GM23338 (cell line): Measurements from ENCODE around the gene ANKH. TPM values are rescaled to one million over a fixed set of nuclear protein-coding genes. Genes with fewer than 3 reads are reported as not detected.

Source experiments
- ATAC-seq: fragments of 200-7000 bp; cut with Tn5 transposase; 3 replicates; pipeline ENCODE4 v1.9.1; 2020
- DNase-seq: peaks from one replicate; pipeline ENCODE4 v3.0.0-alpha.2; 2015; ENCODE audit warnings: low spot score
- H2AFZ ChIP-seq: fragments of 200-600 bp; sonication (generic); 2 replicates; pipeline ENCODE4 v1.8.0; 2016; ENCODE audit warnings: antibody characterized with exemption, mild to moderate bottlenecking, moderate library complexity
- H3F3A ChIP-seq: fragments of 200-600 bp; sonication (generic); replicated peaks from 2 replicates; pipeline ENCODE4 v1.8.0; 2017; ENCODE audit warnings: antibody characterized with exemption, mixed run types, low read depth
- H3K27ac ChIP-seq: fragments of 200-600 bp; sonication (generic); 2 replicates; pipeline ENCODE4 v1.6.1; 2016; ENCODE audit warnings: low read depth
- H3K27me3 ChIP-seq: fragments of 200-600 bp; sonication (generic); 2 replicates; pipeline ENCODE4 v1.8.0; 2016; ENCODE audit warnings: mild to moderate bottlenecking, mixed run types, moderate library complexity; ENCODE audit not compliant: insufficient read depth
- H3K36me3 ChIP-seq: fragments of 200-600 bp; sonication (generic); 2 replicates; pipeline ENCODE4 v1.8.0; 2016; ENCODE audit warnings: mild to moderate bottlenecking; ENCODE audit not compliant: insufficient read depth
- H3K4me1 ChIP-seq: fragments of 200-600 bp; sonication (generic); 2 replicates; pipeline ENCODE4 v1.8.0; 2016; ENCODE audit warnings: mild to moderate bottlenecking, moderate library complexity; ENCODE audit not compliant: insufficient read depth
- H3K4me2 ChIP-seq: fragments of 200-600 bp; sonication (generic); 2 replicates; pipeline ENCODE4 v1.7.1; 2017; ENCODE audit warnings: mixed run types
- H3K4me3 ChIP-seq: fragments of 200-600 bp; sonication (generic); 2 replicates; pipeline ENCODE4 v1.6.1; 2016; ENCODE audit warnings: mixed run types
- H3K79me2 ChIP-seq: fragments of 200-600 bp; sonication (generic); replicated peaks from 2 replicates; pipeline ENCODE4 v1.8.0; 2017; ENCODE audit warnings: mild to moderate bottlenecking; ENCODE audit not compliant: insufficient read depth
- H3K9me2 ChIP-seq: fragments of 200-600 bp; sonication (generic); 2 replicates; pipeline ENCODE4 v1.8.0; 2017; ENCODE audit not compliant: insufficient read depth
- H4K20me1 ChIP-seq: fragments of 200-600 bp; sonication (generic); replicated peaks from 2 replicates; pipeline ENCODE4 v1.8.0; 2017; ENCODE audit warnings: mild to moderate bottlenecking; ENCODE audit not compliant: insufficient read depth
- H3K27ac Mint-ChIP-seq: 2 replicates; pipeline ENCODE4 v1.8.0; 2020; ENCODE audit warnings: inconsistent platforms, mild to moderate bottlenecking, moderate library complexity, mixed read lengths
- H3K27me3 Mint-ChIP-seq: 3 replicates; pipeline ENCODE4 v1.8.0; 2022; ENCODE audit warnings: low read depth, mild to moderate bottlenecking, moderate library complexity, mixed read lengths, inconsistent platforms; ENCODE audit not compliant: insufficient read depth, poor library complexity
- H3K36me3 Mint-ChIP-seq: 3 replicates; pipeline ENCODE4 v1.8.0; 2021; ENCODE audit warnings: low read depth, mild to moderate bottlenecking, inconsistent platforms, moderate library complexity, mixed read lengths
- H3K4me1 Mint-ChIP-seq: 3 replicates; pipeline ENCODE4 v1.8.0; 2020; ENCODE audit warnings: mild to moderate bottlenecking, inconsistent platforms, mixed read lengths
- H3K4me3 Mint-ChIP-seq: 3 replicates; pipeline ENCODE4 v1.8.0; 2021; ENCODE audit warnings: moderate library complexity, mild to moderate bottlenecking, inconsistent platforms, mixed read lengths
- H3K9me3 Mint-ChIP-seq: 3 replicates; pipeline ENCODE4 v1.8.0; 2020; ENCODE audit warnings: moderate library complexity, mild to moderate bottlenecking, inconsistent platforms, mixed read lengths
- JUNB ChIP-seq: IDR thresholded peaks from one replicate; pipeline ENCODE4 v1.6.1; 2016; ENCODE audit warnings: antibody characterized with exemption; ENCODE audit not compliant: unreplicated experiment
- NANOG ChIP-seq: IDR thresholded peaks from 2 replicates; pipeline ENCODE4 v1.6.1; 2016; ENCODE audit warnings: antibody characterized with exemption, borderline replicate concordance
- POLR2AphosphoS5 ChIP-seq: IDR thresholded peaks from 2 replicates; pipeline ENCODE4 v1.6.1; 2016; ENCODE audit warnings: antibody characterized with exemption, low read depth
- REST ChIP-seq: IDR thresholded peaks from one replicate; pipeline ENCODE4 v1.6.1; 2018; ENCODE audit warnings: antibody characterized with exemption; ENCODE audit not compliant: unreplicated experiment
- STAT1 ChIP-seq: IDR thresholded peaks from one replicate; pipeline ENCODE4 v1.6.1; 2016; ENCODE audit warnings: antibody characterized with exemption; ENCODE audit not compliant: unreplicated experiment
- ZNF331 ChIP-seq: fragments of 250-450 bp; sonication (Bioruptor Pico); IDR thresholded peaks from 2 replicates; pipeline ENCODE4 v1.5.0; 2020; ENCODE audit warnings: low read depth, mild to moderate bottlenecking, moderate library complexity
- ZNF462 ChIP-seq: fragments of 250-450 bp; sonication (Bioruptor Pico); IDR thresholded peaks from 2 replicates; pipeline ENCODE4 v1.5.0; 2020; ENCODE audit warnings: mild to moderate bottlenecking, moderate library complexity
- polyA plus RNA-seq: library from polyadenylated mRNA; unstranded; fragments of >200 nt; fragmentation: Nextera tagmentation; extraction: Ambion mirVana; gene quantifications from 2 replicates; pipeline ENCODE4 v1.2.1, GENCODE V29; 2016
- total RNA-seq: library from RNA; depleted of rRNA; stranded (reverse); fragments of >200 nt; shearing (Covaris generic); gene quantifications from 2 replicates; pipeline ENCODE4 v1.2.3, GENCODE V29; 2014

ANKH gene
- total and polyA plus RNA-seq, 2 experiments from 2014 or later, result 5.0 to 6.1 TPM

DNA sequence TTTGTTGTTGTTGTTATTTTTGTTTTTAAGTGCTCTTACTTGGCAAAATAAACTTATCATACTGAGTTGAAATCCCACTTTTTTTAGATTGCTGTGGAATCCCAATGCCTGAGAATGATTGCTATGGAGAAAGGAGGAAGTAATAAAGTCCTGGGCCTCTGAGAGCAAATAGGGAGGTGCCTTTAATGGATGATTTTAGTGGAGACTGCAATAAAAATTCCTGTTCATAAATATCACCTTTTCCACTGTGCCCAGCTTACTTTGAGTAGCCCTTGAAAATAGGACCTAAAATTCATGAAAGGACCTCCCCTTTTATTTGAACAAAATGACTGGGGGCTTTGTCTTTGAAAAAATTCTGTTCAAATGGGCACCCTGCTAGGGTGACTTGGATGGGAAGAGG, 21.8 kb upstream of the ANKH start (continued):
- no peak for TF ChIP-seq ZNF462 (CRISPR knock-in tag)
- no peak for TF ChIP-seq NANOG
- TF ChIP-seq REST, result no peak
- TF ChIP-seq ZNF331 (CRISPR knock-in tag), result no peak
- no peak for TF ChIP-seq JUNB

GRCh38 chr5:14890846-14891245, 19.3 kb upstream of the ANKH start:
- Histone ChIP-seq H2AFZ (no peak overlapping the region), H3K4me2 (no peak overlapping the region), H3K4me1 (no peaks in the 10 kb centered on the region), H3K4me3 (no peak overlapping the region), H3K36me3 (no peaks in the 10 kb centered on the region), H3K27me3 (no peaks in the 10 kb centered on the region), H4K20me1 (no peaks in the 10 kb centered on the region), H3K9me2 (no peaks in the 10 kb centered on the region; the same call in 1 of the 2 replicates), H3K79me2 (no peaks in the 10 kb centered on the region), H3F3A (no peaks in the 10 kb centered on the region), H3K27ac (no peak overlapping the region)
- Mint-ChIP-seq H3K27me3 (no peaks in the 10 kb centered on the region), H3K4me3 (no peak overlapping the region), H3K4me1 (peaks cover 6% of the 10 kb centered on the region), H3K36me3 (no peaks in the 10 kb centered on the region), H3K27ac (no peak overlapping the region), H3K9me3 (no peaks in the 10 kb centered on the region)
- ATAC-seq (no peak), DNase-seq (no peak)
- TF ChIP-seq STAT1, result no peak
- no peak for TF ChIP-seq POLR2AphosphoS5
- TF ChIP-seq ZNF462 (CRISPR knock-in tag), result no peak
